Measurements from ENCODE around the gene ACTMAP. TPM values are rescaled to one million over a fixed set of nuclear protein-coding genes. Genes with fewer than 3 reads are reported as not detected.

ACTMAP gene
- total RNA-seq, 1 donor from 2014 or later, result 3.3 TPM

GRCh38 chr19:40718774-40719391 is 31.4 kb downstream of the ACTMAP start:
- DNase-seq (ENCODE audit: low read depth), result no peak
- peak overlapping the region; percentile 74 for H3K4me3 ChIP-seq (ENCODE audit: low read depth, low read length)
- TF ChIP-seq, protein P1, sequence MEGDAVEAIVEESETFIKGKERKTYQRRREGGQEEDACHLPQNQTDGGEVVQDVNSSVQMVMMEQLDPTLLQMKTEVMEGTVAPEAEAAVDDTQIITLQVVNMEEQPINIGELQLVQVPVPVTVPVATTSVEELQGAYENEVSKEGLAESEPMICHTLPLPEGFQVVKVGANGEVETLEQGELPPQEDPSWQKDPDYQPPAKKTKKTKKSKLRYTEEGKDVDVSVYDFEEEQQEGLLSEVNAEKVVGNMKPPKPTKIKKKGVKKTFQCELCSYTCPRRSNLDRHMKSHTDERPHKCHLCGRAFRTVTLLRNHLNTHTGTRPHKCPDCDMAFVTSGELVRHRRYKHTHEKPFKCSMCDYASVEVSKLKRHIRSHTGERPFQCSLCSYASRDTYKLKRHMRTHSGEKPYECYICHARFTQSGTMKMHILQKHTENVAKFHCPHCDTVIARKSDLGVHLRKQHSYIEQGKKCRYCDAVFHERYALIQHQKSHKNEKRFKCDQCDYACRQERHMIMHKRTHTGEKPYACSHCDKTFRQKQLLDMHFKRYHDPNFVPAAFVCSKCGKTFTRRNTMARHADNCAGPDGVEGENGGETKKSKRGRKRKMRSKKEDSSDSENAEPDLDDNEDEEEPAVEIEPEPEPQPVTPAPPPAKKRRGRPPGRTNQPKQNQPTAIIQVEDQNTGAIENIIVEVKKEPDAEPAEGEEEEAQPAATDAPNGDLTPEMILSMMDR (conservative IDR thresholded peaks at IDR 0.05; ENCODE audit: low read depth, low read length), result no peak

GRCh38 chr19:40717880-40718773 is 32.1 kb downstream of the ACTMAP start:
- DNase-seq (ENCODE audit: low read depth), result no peak
- TF ChIP-seq, protein P1 (conservative IDR thresholded peaks at IDR 0.05; ENCODE audit: low read depth, low read length), result no peak
- H3K4me3 ChIP-seq (ENCODE audit: low read depth, low read length), result peak overlapping the region; percentile 74

DNA sequence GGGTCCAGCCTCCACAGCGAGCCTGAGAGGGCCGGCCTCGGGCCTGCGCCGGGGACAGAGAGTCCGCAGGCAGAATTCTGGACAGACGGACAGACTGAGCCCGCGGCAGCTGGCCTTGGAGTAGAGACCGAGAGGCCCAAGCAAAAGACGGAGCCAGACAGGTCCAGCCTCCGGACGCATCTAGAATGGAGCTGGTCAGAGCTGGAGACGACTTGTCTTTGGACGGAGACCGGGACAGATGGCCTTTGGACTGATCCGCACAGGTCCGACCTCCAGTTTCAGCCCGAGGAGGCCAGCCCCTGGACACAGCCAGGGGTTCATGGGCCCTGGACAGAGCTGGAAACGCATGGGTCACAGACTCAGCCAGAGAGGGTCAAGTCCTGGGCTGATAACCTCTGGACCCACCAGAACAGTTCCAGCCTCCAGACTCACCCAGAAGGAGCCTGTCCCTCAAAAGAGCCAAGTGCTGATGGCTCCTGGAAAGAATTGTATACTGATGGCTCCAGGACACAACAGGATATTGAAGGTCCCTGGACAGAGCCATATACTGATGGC is 32.9 kb downstream of the ACTMAP start:
- DNase-seq (ENCODE audit: low read depth), result no peak
- H3K4me3 ChIP-seq (ENCODE audit: low read depth, low read length), result peak overlapping the region; percentile 74
- TF ChIP-seq, protein P1 (conservative IDR thresholded peaks at IDR 0.05; ENCODE audit: low read depth, low read length), result no peak

- DNase-seq (ENCODE audit: low read depth), result peak; percentile 80
- TF ChIP-seq, protein P1 (conservative IDR thresholded peaks at IDR 0.05; ENCODE audit: low read depth, low read length), result no peak
- peak within 1 kb of the TSS; percentile 74 for H3K4me3 ChIP-seq (ENCODE audit: low read depth, low read length)
Observed at GRCh38 chr19:40716482-40717324, 33.6 kb downstream of the ACTMAP start, which contains the start of the genes COQ8B and ITPKC. COQ8B (minus strand) TSS chr19:40716886; CDS start chr19:40714632, 2,254 bp downstream. ITPKC (plus strand) TSS chr19:40717112; CDS start chr19:40717136, 24 bp downstream.

DNA sequence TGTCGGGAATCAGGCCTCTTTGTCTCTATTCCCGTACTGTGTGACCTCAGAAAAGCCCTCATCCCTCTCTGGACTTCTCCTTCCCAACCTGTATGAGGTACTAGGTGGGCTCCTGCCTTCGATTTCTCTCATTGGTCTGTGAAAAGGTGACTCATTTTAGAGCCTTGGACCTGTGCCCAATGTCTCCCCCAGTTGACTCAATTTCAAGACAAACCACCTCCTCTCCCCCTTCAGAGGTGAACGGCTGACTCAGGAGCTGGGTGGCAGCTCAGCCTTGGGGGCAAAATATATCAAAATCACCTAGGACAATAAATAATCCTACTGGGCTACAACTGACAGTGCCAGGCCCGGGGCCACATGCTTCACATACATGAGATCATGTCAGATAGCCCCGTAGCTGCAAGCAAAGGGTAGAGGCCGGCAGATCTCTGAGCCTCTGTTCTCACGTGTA is 34.2 kb downstream of the ACTMAP start:
- DNase-seq (ENCODE audit: low read depth), result peak; percentile 91
- H3K4me3 ChIP-seq (ENCODE audit: low read depth, low read length), result peak overlapping the region; percentile 74
- TF ChIP-seq, protein P1 (conservative IDR thresholded peaks at IDR 0.05; ENCODE audit: low read depth, low read length), result no peak
